WTC11 (cell line): Measurements from ENCODE around the gene CD59. TPM values are rescaled to one million over a fixed set of nuclear protein-coding genes. Genes with fewer than 3 reads are reported as not detected.

Experiments
- ATAC-seq: fragments of 200-7000 bp; cut with Tn5 transposase; 2 replicates; pipeline ENCODE4 v1.10.0; 2021; ENCODE audit warnings: mild to moderate bottlenecking, moderate library complexity
- CTCF ChIA-PET: fragments of 300-600 bp; sonication (Branson Sonifier 250); formaldehyde crosslinking; loops from one replicate; lab custom pipeline; 2021; ENCODE audit warnings: antibody characterized with exemption; lab: Charles Lee
- POLR2A ChIA-PET: fragments of 350-600 bp; sonication (Branson Sonifier 250); formaldehyde crosslinking; loops from one replicate; lab custom pipeline; 2021; ENCODE audit warnings: antibody characterized with exemption; lab: Charles Lee
- DNase-seq: peaks from one replicate; pipeline ENCODE4 v3.0.0; 2021; ENCODE audit warnings: low spot score
- H3K27ac Mint-ChIP-seq: 2 replicates; pipeline ENCODE4 v1.8.0; 2021; ENCODE audit warnings: mixed read lengths
- H3K27me3 Mint-ChIP-seq: 2 replicates; pipeline ENCODE4 v1.8.0; 2021; ENCODE audit warnings: low read depth, mild to moderate bottlenecking, moderate library complexity, mixed read lengths
- H3K36me3 Mint-ChIP-seq: 2 replicates; pipeline ENCODE4 v1.8.0; 2021; ENCODE audit warnings: mixed read lengths
- H3K4me1 Mint-ChIP-seq: 2 replicates; pipeline ENCODE4 v1.8.0; 2022; ENCODE audit warnings: mixed read lengths
- H3K4me3 Mint-ChIP-seq: 2 replicates; pipeline ENCODE4 v1.8.0; 2021; ENCODE audit warnings: mild to moderate bottlenecking, moderate library complexity, mixed read lengths
- H3K9me3 Mint-ChIP-seq: 2 replicates; pipeline ENCODE4 v1.8.0; 2021; ENCODE audit warnings: mixed read lengths
- ATF1 ChIP-seq: sonication (generic); formaldehyde crosslinking; IDR thresholded peaks from 2 replicates; pipeline ENCODE4 v1.8.1; 2023; ENCODE audit warnings: mild to moderate bottlenecking, moderate library complexity, missing genetic modification reagents
- CREB1 ChIP-seq: sonication (generic); formaldehyde crosslinking; IDR thresholded peaks from 2 replicates; pipeline ENCODE4 v1.8.0; 2023; ENCODE audit warnings: mild to moderate bottlenecking, missing genetic modification reagents
- EMX1 ChIP-seq: fragments of 250-450 bp; sonication (Bioruptor Pico); IDR thresholded peaks from 2 replicates; pipeline ENCODE4 v1.8.0; 2021; ENCODE audit warnings: mild to moderate bottlenecking
- ETV6 ChIP-seq: sonication (generic); formaldehyde crosslinking; IDR thresholded peaks from 2 replicates; pipeline ENCODE4 v1.8.1; 2022; ENCODE audit warnings: mild to moderate bottlenecking, missing genetic modification reagents
- GRHL2 ChIP-seq: fragments of 250-450 bp; sonication (Bioruptor Pico); IDR thresholded peaks from 2 replicates; pipeline ENCODE4 v1.8.0; 2022; ENCODE audit warnings: mild to moderate bottlenecking, moderate library complexity; ENCODE audit not compliant: insufficient replicate concordance, severe bottlenecking
- JAZF1 ChIP-seq: fragments of 250-450 bp; sonication (Bioruptor Pico); IDR thresholded peaks from 2 replicates; pipeline ENCODE4 v1.9.0; 2021; ENCODE audit warnings: moderate library complexity, mild to moderate bottlenecking, inconsistent platforms
- MXD4 ChIP-seq: fragments of 250-450 bp; sonication (Bioruptor Pico); IDR thresholded peaks from 2 replicates; pipeline ENCODE4 v1.8.0; 2021; ENCODE audit warnings: mild to moderate bottlenecking, moderate library complexity, borderline replicate concordance
- MYBL2 ChIP-seq: sonication (generic); formaldehyde crosslinking; IDR thresholded peaks from 2 replicates; pipeline ENCODE4 v1.8.1; 2023; ENCODE audit warnings: mild to moderate bottlenecking, moderate library complexity, missing genetic modification reagents
- RORB ChIP-seq: fragments of 250-450 bp; sonication (Bioruptor Pico); IDR thresholded peaks from 2 replicates; pipeline ENCODE4 v1.9.0; 2021; ENCODE audit warnings: mild to moderate bottlenecking
- ZNF232 ChIP-seq: sonication (generic); formaldehyde crosslinking; IDR thresholded peaks from 2 replicates; pipeline ENCODE4 v1.8.0; 2022; ENCODE audit warnings: mild to moderate bottlenecking, missing genetic modification reagents
- ZNF317 ChIP-seq: sonication (generic); formaldehyde crosslinking; IDR thresholded peaks from 2 replicates; pipeline ENCODE4 v1.8.1; 2023; ENCODE audit warnings: low read depth, mild to moderate bottlenecking, moderate library complexity, missing genetic modification reagents, borderline replicate concordance
- total RNA-seq: library from RNA; stranded (reverse); gene quantifications from 3 replicates; pipeline ENCODE4 v1.2.3, GENCODE V29; 2021
- TF ChIP-seq, protein P1 (sequence below): sonication (generic); formaldehyde crosslinking; IDR thresholded peaks from 2 replicates; pipeline ENCODE4 v1.8.1; 2022; ENCODE audit warnings: mild to moderate bottlenecking, moderate library complexity, missing genetic modification reagents
- TF ChIP-seq, protein P2 (sequence below): sonication (generic); formaldehyde crosslinking; IDR thresholded peaks from 2 replicates; pipeline ENCODE4 v1.8.1; 2022; ENCODE audit warnings: missing genetic modification reagents, borderline replicate concordance
- TF ChIP-seq, protein P3 (sequence below): sonication (generic); formaldehyde crosslinking; IDR thresholded peaks from 2 replicates; pipeline ENCODE4 v1.8.1; 2023; ENCODE audit warnings: mild to moderate bottlenecking, missing genetic modification reagents, borderline replicate concordance
- TF ChIP-seq, protein P4 (sequence below): sonication (generic); formaldehyde crosslinking; IDR thresholded peaks from 2 replicates; pipeline ENCODE4 v1.8.1; 2023; ENCODE audit warnings: mild to moderate bottlenecking, moderate library complexity, missing genetic modification reagents
- TF ChIP-seq, protein P5 (sequence below): sonication (generic); formaldehyde crosslinking; IDR thresholded peaks from 2 replicates; pipeline ENCODE4 v1.8.0; 2022; ENCODE audit warnings: mild to moderate bottlenecking, missing genetic modification reagents
- TF ChIP-seq, protein P6 (sequence below): fragments of 250-450 bp; sonication (Bioruptor Pico); IDR thresholded peaks from 2 replicates; pipeline ENCODE4 v1.9.0; 2021; ENCODE audit warnings: mild to moderate bottlenecking

Gene CD59
- total RNA-seq, 1 experiment from 2014 or later: 65.8 TPM

DNA sequence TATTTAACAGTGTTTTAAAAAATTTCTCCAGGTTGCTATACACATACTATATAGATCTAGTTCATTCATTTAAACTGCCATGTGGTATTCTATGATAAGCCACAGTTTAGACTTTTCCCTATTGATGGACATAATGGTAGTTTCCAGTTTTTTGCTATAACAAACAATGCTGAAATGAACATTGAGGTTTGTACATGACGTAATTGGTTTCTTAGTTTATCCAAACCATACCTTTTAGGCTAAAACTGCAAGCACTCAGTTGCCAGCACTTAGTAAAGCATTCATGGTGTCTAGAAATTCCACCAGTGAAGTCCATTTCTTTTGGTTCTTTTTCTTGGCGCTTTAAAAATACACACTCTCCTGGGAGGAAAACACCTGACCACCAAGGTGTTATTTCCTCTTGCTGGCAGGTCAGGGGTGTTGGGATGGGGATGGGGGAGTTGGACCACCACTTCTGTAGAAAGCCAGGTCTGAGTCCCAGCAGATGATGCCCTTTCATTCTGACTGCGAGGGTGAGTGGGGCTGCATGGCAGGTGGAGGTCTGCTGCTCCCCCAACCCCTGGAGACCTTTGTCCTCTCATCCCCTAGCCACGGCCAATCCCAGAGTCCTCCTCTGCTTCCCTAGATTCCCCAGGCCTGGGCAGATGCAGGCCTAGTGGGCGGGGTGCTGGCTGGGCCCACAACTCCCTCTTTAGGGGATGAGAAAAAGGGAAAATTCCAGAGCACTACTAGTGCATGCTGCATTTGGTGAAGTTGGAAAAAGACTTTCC, 76.7 kb downstream of the CD59 start:
- peaks cover 3% of the 10 kb centered on the region; the same call in 1 of the 2 replicates for H3K36me3 Mint-ChIP-seq
- no peak for DNase-seq
- TF ChIP-seq EMX1 (CRISPR knock-in tag): no peak
- no peak for TF ChIP-seq JAZF1 (CRISPR knock-in tag)
- no peak for TF ChIP-seq ETV6
- TF ChIP-seq, all 79 proteins: peak for 0
- no peak; the same call in 1 of the 2 replicates for ATAC-seq
- Mint-ChIP-seq H3K27me3 (no peaks in the 10 kb centered on the region), H3K4me3 (no peak overlapping the region), H3K27ac (no peak overlapping the region), H3K9me3 (peaks cover 5% of the 10 kb centered on the region), H3K4me1 (peaks cover 21% of the 10 kb centered on the region)
- ChIA-PET POLR2A (no interaction called here), CTCF (no interaction called here)

DNA sequence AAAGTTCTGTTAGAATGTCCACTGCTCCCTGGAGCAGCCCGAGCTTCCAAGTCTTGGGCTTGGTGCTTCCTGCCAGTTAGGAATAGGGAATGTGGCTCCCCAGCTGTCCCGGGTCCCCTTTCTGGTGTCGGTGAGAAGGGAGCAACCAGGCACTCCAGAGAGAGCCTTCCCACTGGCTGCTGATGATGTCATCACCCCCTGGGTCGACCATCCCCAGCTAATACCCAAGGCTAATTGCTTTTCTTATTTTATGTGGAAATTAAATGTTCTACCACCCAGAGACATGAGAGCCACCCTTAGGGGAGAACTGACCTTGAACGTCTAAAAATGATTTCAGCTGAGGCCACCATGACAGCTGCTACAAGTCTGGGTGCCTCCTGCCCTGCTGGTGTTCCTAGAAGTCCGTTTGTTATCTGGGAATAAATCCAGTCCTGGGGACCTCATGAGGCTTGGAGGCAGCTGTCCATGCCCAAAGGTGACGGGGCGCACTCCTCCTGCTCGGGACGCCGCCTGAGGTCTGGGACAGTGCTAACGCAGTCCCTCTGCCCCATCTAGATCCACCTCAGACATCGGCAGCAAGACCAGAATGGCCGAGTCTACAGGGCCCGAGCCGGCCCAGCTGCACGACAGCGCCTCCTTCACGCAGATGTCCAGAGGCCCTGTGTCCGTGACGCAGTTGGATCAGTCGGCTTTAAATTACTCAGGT, 77.9 kb downstream of the CD59 start:
- H3K9me3 Mint-ChIP-seq: peaks cover 5% of the 10 kb centered on the region; the same call in 1 of the 2 replicates
- TF ChIP-seq, protein P1, sequence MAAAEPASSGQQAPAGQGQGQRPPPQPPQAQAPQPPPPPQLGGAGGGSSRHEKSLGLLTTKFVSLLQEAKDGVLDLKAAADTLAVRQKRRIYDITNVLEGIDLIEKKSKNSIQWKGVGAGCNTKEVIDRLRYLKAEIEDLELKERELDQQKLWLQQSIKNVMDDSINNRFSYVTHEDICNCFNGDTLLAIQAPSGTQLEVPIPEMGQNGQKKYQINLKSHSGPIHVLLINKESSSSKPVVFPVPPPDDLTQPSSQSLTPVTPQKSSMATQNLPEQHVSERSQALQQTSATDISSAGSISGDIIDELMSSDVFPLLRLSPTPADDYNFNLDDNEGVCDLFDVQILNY (CRISPR knock-in tag): no peak
- TF ChIP-seq ETV6 (no peak), MXD4 (CRISPR knock-in tag) (no peak), ZNF232 (no peak), ATF1 (no peak), CREB1 (no peak), MYBL2 (CRISPR knock-in tag) (no peak), RORB (no peak)
- TF ChIP-seq, protein P2, sequence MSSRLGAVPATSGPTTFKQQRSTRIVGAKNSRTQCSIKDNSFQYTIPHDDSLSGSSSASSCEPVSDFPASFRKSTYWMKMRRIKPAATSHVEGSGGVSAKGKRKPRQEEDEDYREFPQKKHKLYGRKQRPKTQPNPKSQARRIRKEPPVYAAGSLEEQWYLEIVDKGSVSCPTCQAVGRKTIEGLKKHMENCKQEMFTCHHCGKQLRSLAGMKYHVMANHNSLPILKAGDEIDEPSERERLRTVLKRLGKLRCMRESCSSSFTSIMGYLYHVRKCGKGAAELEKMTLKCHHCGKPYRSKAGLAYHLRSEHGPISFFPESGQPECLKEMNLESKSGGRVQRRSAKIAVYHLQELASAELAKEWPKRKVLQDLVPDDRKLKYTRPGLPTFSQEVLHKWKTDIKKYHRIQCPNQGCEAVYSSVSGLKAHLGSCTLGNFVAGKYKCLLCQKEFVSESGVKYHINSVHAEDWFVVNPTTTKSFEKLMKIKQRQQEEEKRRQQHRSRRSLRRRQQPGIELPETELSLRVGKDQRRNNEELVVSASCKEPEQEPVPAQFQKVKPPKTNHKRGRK: no peak
- TF ChIP-seq, protein P3, sequence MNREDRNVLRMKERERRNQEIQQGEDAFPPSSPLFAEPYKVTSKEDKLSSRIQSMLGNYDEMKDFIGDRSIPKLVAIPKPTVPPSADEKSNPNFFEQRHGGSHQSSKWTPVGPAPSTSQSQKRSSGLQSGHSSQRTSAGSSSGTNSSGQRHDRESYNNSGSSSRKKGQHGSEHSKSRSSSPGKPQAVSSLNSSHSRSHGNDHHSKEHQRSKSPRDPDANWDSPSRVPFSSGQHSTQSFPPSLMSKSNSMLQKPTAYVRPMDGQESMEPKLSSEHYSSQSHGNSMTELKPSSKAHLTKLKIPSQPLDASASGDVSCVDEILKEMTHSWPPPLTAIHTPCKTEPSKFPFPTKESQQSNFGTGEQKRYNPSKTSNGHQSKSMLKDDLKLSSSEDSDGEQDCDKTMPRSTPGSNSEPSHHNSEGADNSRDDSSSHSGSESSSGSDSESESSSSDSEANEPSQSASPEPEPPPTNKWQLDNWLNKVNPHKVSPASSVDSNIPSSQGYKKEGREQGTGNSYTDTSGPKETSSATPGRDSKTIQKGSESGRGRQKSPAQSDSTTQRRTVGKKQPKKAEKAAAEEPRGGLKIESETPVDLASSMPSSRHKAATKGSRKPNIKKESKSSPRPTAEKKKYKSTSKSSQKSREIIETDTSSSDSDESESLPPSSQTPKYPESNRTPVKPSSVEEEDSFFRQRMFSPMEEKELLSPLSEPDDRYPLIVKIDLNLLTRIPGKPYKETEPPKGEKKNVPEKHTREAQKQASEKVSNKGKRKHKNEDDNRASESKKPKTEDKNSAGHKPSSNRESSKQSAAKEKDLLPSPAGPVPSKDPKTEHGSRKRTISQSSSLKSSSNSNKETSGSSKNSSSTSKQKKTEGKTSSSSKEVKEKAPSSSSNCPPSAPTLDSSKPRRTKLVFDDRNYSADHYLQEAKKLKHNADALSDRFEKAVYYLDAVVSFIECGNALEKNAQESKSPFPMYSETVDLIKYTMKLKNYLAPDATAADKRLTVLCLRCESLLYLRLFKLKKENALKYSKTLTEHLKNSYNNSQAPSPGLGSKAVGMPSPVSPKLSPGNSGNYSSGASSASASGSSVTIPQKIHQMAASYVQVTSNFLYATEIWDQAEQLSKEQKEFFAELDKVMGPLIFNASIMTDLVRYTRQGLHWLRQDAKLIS (CRISPR knock-in tag): no peak
- H3K27ac Mint-ChIP-seq: no peak overlapping the region
- peak; percentile 85 for ATAC-seq
- H3K36me3 Mint-ChIP-seq: no peaks in the 10 kb centered on the region
- DNase-seq: no peak
- H3K4me1 Mint-ChIP-seq: peaks cover 21% of the 10 kb centered on the region
- CTCF ChIA-PET: no interaction called here
- POLR2A ChIA-PET: no interaction called here
- H3K27me3 Mint-ChIP-seq: no peaks in the 10 kb centered on the region
- H3K4me3 Mint-ChIP-seq: no peak overlapping the region

DNA sequence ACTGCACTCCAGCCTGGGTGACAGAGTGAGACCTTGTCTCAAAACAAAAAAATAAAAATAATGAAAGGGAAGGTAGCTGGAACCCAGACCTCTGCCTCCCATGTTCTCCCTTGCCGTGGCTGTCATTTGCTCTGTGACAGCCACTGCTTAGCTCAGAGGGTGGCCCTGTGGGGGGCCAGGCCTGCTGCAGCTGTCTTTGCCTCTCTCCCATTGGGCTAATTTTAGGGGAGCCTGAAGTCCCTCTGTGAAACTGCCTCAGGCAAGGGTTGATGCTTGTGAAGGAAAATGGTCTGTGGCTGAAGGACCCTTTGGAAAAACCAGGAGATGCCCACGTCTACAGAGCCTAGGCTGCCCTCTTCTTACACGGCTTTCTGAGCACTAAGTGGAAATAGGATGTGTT, 78.5 kb downstream of the CD59 start:
- H3K9me3 Mint-ChIP-seq: peaks cover 5% of the 10 kb centered on the region; the same call in 1 of the 2 replicates
- no peak overlapping the region for H3K27ac Mint-ChIP-seq
- DNase-seq: no peak
- ChIA-PET CTCF (no interaction called here), POLR2A (no interaction called here)
- no peak overlapping the region for H3K4me3 Mint-ChIP-seq
- peaks cover 16% of the 10 kb centered on the region for H3K4me1 Mint-ChIP-seq
- no peaks in the 10 kb centered on the region for H3K36me3 Mint-ChIP-seq
- no peaks in the 10 kb centered on the region for H3K27me3 Mint-ChIP-seq
- no peak for ATAC-seq
- TF ChIP-seq ZNF317 (no peak), MXD4 (CRISPR knock-in tag) (no peak), GRHL2 (CRISPR knock-in tag) (no peak)
- TF ChIP-seq, protein P4, sequence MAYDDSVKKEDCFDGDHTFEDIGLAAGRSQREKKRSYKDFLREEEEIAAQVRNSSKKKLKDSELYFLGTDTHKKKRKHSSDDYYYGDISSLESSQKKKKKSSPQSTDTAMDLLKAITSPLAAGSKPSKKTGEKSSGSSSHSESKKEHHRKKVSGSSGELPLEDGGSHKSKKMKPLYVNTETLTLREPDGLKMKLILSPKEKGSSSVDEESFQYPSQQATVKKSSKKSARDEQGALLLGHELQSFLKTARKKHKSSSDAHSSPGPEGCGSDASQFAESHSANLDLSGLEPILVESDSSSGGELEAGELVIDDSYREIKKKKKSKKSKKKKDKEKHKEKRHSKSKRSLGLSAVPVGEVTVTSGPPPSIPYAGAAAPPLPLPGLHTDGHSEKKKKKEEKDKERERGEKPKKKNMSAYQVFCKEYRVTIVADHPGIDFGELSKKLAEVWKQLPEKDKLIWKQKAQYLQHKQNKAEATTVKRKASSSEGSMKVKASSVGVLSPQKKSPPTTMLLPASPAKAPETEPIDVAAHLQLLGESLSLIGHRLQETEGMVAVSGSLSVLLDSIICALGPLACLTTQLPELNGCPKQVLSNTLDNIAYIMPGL: no peak
- TF ChIP-seq, protein P5, sequence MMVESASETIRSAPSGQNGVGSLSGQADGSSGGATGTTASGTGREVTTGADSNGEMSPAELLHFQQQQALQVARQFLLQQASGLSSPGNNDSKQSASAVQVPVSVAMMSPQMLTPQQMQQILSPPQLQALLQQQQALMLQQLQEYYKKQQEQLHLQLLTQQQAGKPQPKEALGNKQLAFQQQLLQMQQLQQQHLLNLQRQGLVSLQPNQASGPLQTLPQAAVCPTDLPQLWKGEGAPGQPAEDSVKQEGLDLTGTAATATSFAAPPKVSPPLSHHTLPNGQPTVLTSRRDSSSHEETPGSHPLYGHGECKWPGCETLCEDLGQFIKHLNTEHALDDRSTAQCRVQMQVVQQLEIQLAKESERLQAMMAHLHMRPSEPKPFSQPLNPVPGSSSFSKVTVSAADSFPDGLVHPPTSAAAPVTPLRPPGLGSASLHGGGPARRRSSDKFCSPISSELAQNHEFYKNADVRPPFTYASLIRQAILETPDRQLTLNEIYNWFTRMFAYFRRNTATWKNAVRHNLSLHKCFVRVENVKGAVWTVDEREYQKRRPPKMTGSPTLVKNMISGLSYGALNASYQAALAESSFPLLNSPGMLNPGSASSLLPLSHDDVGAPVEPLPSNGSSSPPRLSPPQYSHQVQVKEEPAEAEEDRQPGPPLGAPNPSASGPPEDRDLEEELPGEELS: no peak
- TF ChIP-seq, protein P6, sequence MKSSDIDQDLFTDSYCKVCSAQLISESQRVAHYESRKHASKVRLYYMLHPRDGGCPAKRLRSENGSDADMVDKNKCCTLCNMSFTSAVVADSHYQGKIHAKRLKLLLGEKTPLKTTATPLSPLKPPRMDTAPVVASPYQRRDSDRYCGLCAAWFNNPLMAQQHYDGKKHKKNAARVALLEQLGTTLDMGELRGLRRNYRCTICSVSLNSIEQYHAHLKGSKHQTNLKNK (CRISPR knock-in tag): no peak
